ENCODE data around the gene HSPA4L.

DNA sequence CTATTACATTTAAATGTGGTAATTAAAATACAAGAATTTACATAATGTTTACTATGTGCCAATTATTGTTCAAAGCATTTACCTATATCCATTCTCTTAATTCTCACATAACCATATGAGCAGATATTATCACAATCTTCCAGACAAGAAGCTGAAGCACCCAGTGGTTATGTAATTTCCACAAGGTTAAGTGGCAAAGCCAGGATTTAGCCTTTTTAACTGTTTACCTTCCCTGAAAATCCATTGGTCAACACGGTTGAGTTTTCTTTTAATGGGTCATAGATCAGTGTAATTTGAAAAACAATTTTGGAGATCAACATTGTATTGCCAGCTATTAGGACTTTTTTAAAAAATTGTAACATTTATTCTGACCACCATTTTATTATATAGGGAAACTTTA lies 11.4 kb downstream of the HSPA4L start:
- TF ChIP-seq, protein P1, sequence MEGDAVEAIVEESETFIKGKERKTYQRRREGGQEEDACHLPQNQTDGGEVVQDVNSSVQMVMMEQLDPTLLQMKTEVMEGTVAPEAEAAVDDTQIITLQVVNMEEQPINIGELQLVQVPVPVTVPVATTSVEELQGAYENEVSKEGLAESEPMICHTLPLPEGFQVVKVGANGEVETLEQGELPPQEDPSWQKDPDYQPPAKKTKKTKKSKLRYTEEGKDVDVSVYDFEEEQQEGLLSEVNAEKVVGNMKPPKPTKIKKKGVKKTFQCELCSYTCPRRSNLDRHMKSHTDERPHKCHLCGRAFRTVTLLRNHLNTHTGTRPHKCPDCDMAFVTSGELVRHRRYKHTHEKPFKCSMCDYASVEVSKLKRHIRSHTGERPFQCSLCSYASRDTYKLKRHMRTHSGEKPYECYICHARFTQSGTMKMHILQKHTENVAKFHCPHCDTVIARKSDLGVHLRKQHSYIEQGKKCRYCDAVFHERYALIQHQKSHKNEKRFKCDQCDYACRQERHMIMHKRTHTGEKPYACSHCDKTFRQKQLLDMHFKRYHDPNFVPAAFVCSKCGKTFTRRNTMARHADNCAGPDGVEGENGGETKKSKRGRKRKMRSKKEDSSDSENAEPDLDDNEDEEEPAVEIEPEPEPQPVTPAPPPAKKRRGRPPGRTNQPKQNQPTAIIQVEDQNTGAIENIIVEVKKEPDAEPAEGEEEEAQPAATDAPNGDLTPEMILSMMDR (IDR thresholded peaks at IDR 0.05) = no peak
- no peak for TF ChIP-seq POLR2A (IDR thresholded peaks at IDR 0.05)

Measured in right lobe of liver (tissue), 4 donors.